GM23338 (cell line): ENCODE measurements around the gene GAREM2. TPM values are rescaled to one million over a fixed set of nuclear protein-coding genes. Genes with fewer than 3 reads are reported as not detected.

Experiments used
- ATAC-seq: fragments of 200-7000 bp; cut with Tn5 transposase; 3 replicates; pipeline ENCODE4 v1.9.1; 2020
- DNase-seq: peaks from one replicate; pipeline ENCODE4 v3.0.0-alpha.2; 2015; ENCODE audit warnings: low spot score
- H2AFZ ChIP-seq: fragments of 200-600 bp; sonication (generic); 2 replicates; pipeline ENCODE4 v1.8.0; 2016; ENCODE audit warnings: antibody characterized with exemption, mild to moderate bottlenecking, moderate library complexity
- H3F3A ChIP-seq: fragments of 200-600 bp; sonication (generic); replicated peaks from 2 replicates; pipeline ENCODE4 v1.8.0; 2017; ENCODE audit warnings: antibody characterized with exemption, mixed run types, low read depth
- H3K27ac ChIP-seq: fragments of 200-600 bp; sonication (generic); 2 replicates; pipeline ENCODE4 v1.6.1; 2016; ENCODE audit warnings: low read depth
- H3K27me3 ChIP-seq: fragments of 200-600 bp; sonication (generic); 2 replicates; pipeline ENCODE4 v1.8.0; 2016; ENCODE audit warnings: mild to moderate bottlenecking, mixed run types, moderate library complexity; ENCODE audit not compliant: insufficient read depth
- H3K36me3 ChIP-seq: fragments of 200-600 bp; sonication (generic); 2 replicates; pipeline ENCODE4 v1.8.0; 2016; ENCODE audit warnings: mild to moderate bottlenecking; ENCODE audit not compliant: insufficient read depth
- H3K4me1 ChIP-seq: fragments of 200-600 bp; sonication (generic); 2 replicates; pipeline ENCODE4 v1.8.0; 2016; ENCODE audit warnings: mild to moderate bottlenecking, moderate library complexity; ENCODE audit not compliant: insufficient read depth
- H3K4me2 ChIP-seq: fragments of 200-600 bp; sonication (generic); 2 replicates; pipeline ENCODE4 v1.7.1; 2017; ENCODE audit warnings: mixed run types
- H3K4me3 ChIP-seq: fragments of 200-600 bp; sonication (generic); 2 replicates; pipeline ENCODE4 v1.6.1; 2016; ENCODE audit warnings: mixed run types
- H3K79me2 ChIP-seq: fragments of 200-600 bp; sonication (generic); replicated peaks from 2 replicates; pipeline ENCODE4 v1.8.0; 2017; ENCODE audit warnings: mild to moderate bottlenecking; ENCODE audit not compliant: insufficient read depth
- H3K9me2 ChIP-seq: fragments of 200-600 bp; sonication (generic); 2 replicates; pipeline ENCODE4 v1.8.0; 2017; ENCODE audit not compliant: insufficient read depth
- H4K20me1 ChIP-seq: fragments of 200-600 bp; sonication (generic); replicated peaks from 2 replicates; pipeline ENCODE4 v1.8.0; 2017; ENCODE audit warnings: mild to moderate bottlenecking; ENCODE audit not compliant: insufficient read depth
- H3K27ac Mint-ChIP-seq: 2 replicates; pipeline ENCODE4 v1.8.0; 2020; ENCODE audit warnings: inconsistent platforms, mild to moderate bottlenecking, moderate library complexity, mixed read lengths
- H3K27me3 Mint-ChIP-seq: 3 replicates; pipeline ENCODE4 v1.8.0; 2022; ENCODE audit warnings: low read depth, mild to moderate bottlenecking, moderate library complexity, mixed read lengths, inconsistent platforms; ENCODE audit not compliant: insufficient read depth, poor library complexity
- H3K36me3 Mint-ChIP-seq: 3 replicates; pipeline ENCODE4 v1.8.0; 2021; ENCODE audit warnings: low read depth, mild to moderate bottlenecking, inconsistent platforms, moderate library complexity, mixed read lengths
- H3K4me1 Mint-ChIP-seq: 3 replicates; pipeline ENCODE4 v1.8.0; 2020; ENCODE audit warnings: mild to moderate bottlenecking, inconsistent platforms, mixed read lengths
- H3K4me3 Mint-ChIP-seq: 3 replicates; pipeline ENCODE4 v1.8.0; 2021; ENCODE audit warnings: moderate library complexity, mild to moderate bottlenecking, inconsistent platforms, mixed read lengths
- H3K9me3 Mint-ChIP-seq: 3 replicates; pipeline ENCODE4 v1.8.0; 2020; ENCODE audit warnings: moderate library complexity, mild to moderate bottlenecking, inconsistent platforms, mixed read lengths
- CREB1 ChIP-seq: fragments of 250-450 bp; sonication (Bioruptor Pico); IDR thresholded peaks from 2 replicates; pipeline ENCODE4 v1.5.0; 2020; ENCODE audit warnings: low read depth, mild to moderate bottlenecking, moderate library complexity
- CTCF ChIP-seq, 2 experiments: fragments of 200-600 bp in 1 of 2; sonication (generic) in 1 of 2; conservative IDR thresholded peaks; 2 replicates each; pipeline versions ENCODE4 v1.5.1 to v1.6.1; 2016 to 2017; ENCODE audit warnings: antibody characterized with exemption in 2 of 2, low read depth in 2 of 2, mild to moderate bottlenecking in 2 of 2, moderate library complexity in 1 of 2
- ETS1 ChIP-seq: IDR thresholded peaks from 2 replicates; pipeline ENCODE4 v1.6.1; 2016; ENCODE audit warnings: antibody characterized with exemption
- EZH2phosphoT487 ChIP-seq: fragments of 200-600 bp; sonication (generic); IDR thresholded peaks from one replicate; pipeline ENCODE4 v1.8.1; 2018; ENCODE audit warnings: antibody characterized with exemption; ENCODE audit not compliant: unreplicated experiment
- JUNB ChIP-seq: IDR thresholded peaks from one replicate; pipeline ENCODE4 v1.6.1; 2016; ENCODE audit warnings: antibody characterized with exemption; ENCODE audit not compliant: unreplicated experiment
- NANOG ChIP-seq: IDR thresholded peaks from 2 replicates; pipeline ENCODE4 v1.6.1; 2016; ENCODE audit warnings: antibody characterized with exemption, borderline replicate concordance
- POLR2AphosphoS5 ChIP-seq: IDR thresholded peaks from 2 replicates; pipeline ENCODE4 v1.6.1; 2016; ENCODE audit warnings: antibody characterized with exemption, low read depth
- STAT1 ChIP-seq: IDR thresholded peaks from one replicate; pipeline ENCODE4 v1.6.1; 2016; ENCODE audit warnings: antibody characterized with exemption; ENCODE audit not compliant: unreplicated experiment
- ZNF114 ChIP-seq: fragments of 250-450 bp; sonication (Bioruptor Pico); IDR thresholded peaks from 2 replicates; pipeline ENCODE4 v1.5.0; 2020; ENCODE audit warnings: mild to moderate bottlenecking, moderate library complexity
- ZNF331 ChIP-seq: fragments of 250-450 bp; sonication (Bioruptor Pico); IDR thresholded peaks from 2 replicates; pipeline ENCODE4 v1.5.0; 2020; ENCODE audit warnings: low read depth, mild to moderate bottlenecking, moderate library complexity
- ZNF462 ChIP-seq: fragments of 250-450 bp; sonication (Bioruptor Pico); IDR thresholded peaks from 2 replicates; pipeline ENCODE4 v1.5.0; 2020; ENCODE audit warnings: mild to moderate bottlenecking, moderate library complexity
- polyA plus RNA-seq: library from polyadenylated mRNA; unstranded; fragments of >200 nt; fragmentation: Nextera tagmentation; extraction: Ambion mirVana; gene quantifications from 2 replicates; pipeline ENCODE4 v1.2.1, GENCODE V29; 2016
- total RNA-seq: library from RNA; depleted of rRNA; stranded (reverse); fragments of >200 nt; shearing (Covaris generic); gene quantifications from 2 replicates; pipeline ENCODE4 v1.2.3, GENCODE V29; 2014

The GAREM2 gene
- total and polyA plus RNA-seq, 2 experiments from 2014 or later = 3.8 to 23.8 TPM

GRCh38 chr2:26189751-26190150 lies 16.9 kb downstream of the GAREM2 start:
- peaks cover 10% of the 10 kb centered on the region for H4K20me1 ChIP-seq
- H3F3A ChIP-seq = peaks cover 13% of the 10 kb centered on the region; the same call in 1 of the 2 replicates
- H3K9me3 Mint-ChIP-seq = no peaks in the 10 kb centered on the region
- peaks cover 11% of the 10 kb centered on the region for H3K36me3 ChIP-seq
- H3K27ac ChIP-seq = no peak overlapping the region
- H3K4me2 ChIP-seq = no peak overlapping the region
- H3K27ac Mint-ChIP-seq = no peak overlapping the region
- H3K36me3 Mint-ChIP-seq = peaks cover 50% of the 10 kb centered on the region
- DNase-seq = no peak
- H2AFZ ChIP-seq = no peak overlapping the region
- no peak for TF ChIP-seq ZNF331 (CRISPR knock-in tag)
- no peak for TF ChIP-seq JUNB
- no peak for TF ChIP-seq ZNF462 (CRISPR knock-in tag)
- no peak for TF ChIP-seq POLR2AphosphoS5
- no peak for TF ChIP-seq NANOG
- TF ChIP-seq STAT1 = no peak
- no peak for TF ChIP-seq EZH2phosphoT487
- TF ChIP-seq CREB1 = no peak
- no peak for TF ChIP-seq ZNF114 (CRISPR knock-in tag)
- no peak for TF ChIP-seq ETS1
- no peak for TF ChIP-seq CTCF (conservative IDR thresholded peaks at IDR 0.05; ENCODE audit: low read depth in 2 of 2)
- no peak overlapping the region for H3K4me3 ChIP-seq
- no peak overlapping the region for H3K4me3 Mint-ChIP-seq
- peaks cover 12% of the 10 kb centered on the region for H3K27me3 Mint-ChIP-seq
- peaks cover 5% of the 10 kb centered on the region for H3K4me1 Mint-ChIP-seq
- H3K79me2 ChIP-seq = no peaks in the 10 kb centered on the region
- no peaks in the 10 kb centered on the region for H3K9me2 ChIP-seq
- no peak for ATAC-seq
- H3K4me1 ChIP-seq = peaks cover 3% of the 10 kb centered on the region; the same call in 1 of the 2 replicates
- H3K27me3 ChIP-seq = peaks cover 6% of the 10 kb centered on the region
